GM12873 (cell line): ENCODE data around the gene DCTN2.

ENCODE experiments used
- TF ChIP-seq, protein P1 (sequence below): IDR thresholded peaks from 2 replicates; pipeline ENCODE4 v1.5.1; 2012; ENCODE audit warnings: low read depth, mild to moderate bottlenecking, moderate library complexity, low read length, control low read depth; ENCODE audit not compliant: insufficient read depth; ENCODE audit errors: missing control alignments

The DCTN2 gene

DNA sequence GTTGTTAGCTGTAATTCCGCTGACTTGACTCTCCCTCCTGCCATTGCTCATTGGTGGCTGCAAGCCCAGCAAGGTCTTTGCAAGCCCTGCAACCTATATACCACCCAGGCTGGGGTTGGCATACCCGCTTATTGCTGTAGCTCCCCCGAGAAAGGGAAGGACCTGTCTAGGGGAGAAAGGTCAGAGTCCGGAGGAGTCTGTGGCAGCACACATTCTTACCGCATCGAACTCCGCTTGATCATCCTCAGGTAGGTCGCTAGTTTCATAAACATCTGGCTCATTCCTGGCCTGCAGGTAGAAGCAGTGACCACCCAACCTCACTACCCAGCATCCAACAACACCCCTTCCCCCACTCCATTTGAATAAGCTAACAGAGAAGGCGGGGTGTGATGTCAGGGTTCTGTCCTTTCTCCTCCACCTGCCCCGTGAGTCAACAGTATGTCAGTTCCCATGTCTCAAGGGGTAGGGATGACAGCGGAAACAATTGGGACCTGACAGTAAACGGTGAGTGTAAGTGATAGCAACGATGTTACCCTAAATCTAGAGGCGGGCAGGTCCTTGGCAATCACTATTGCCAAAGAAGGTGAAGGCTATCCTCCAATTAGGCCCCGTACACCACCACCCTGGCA, 1.1 kb downstream of the DCTN2 start:
- TF ChIP-seq, protein P1, sequence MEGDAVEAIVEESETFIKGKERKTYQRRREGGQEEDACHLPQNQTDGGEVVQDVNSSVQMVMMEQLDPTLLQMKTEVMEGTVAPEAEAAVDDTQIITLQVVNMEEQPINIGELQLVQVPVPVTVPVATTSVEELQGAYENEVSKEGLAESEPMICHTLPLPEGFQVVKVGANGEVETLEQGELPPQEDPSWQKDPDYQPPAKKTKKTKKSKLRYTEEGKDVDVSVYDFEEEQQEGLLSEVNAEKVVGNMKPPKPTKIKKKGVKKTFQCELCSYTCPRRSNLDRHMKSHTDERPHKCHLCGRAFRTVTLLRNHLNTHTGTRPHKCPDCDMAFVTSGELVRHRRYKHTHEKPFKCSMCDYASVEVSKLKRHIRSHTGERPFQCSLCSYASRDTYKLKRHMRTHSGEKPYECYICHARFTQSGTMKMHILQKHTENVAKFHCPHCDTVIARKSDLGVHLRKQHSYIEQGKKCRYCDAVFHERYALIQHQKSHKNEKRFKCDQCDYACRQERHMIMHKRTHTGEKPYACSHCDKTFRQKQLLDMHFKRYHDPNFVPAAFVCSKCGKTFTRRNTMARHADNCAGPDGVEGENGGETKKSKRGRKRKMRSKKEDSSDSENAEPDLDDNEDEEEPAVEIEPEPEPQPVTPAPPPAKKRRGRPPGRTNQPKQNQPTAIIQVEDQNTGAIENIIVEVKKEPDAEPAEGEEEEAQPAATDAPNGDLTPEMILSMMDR = no peak

DNA sequence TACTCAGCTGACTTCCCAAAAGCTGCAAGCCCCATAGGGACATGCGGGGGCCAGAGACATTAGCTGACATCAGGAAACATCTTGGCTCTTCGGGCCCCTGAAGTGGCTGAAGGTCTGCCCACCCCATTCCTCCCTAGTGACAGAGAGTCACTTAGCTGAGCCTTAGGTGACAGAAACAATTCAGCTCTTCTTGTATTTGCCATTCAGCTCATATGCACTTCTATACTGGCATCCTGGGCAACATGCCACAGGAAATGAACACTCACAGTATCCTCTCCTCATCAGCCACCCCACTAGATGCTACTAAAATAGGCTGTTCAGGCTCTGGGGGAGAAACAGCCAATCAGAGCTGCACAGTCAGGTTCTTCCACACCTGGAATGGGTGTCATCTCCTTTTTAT, 3.4 kb downstream of the DCTN2 start:
- TF ChIP-seq, protein P1 = no peak

DNA sequence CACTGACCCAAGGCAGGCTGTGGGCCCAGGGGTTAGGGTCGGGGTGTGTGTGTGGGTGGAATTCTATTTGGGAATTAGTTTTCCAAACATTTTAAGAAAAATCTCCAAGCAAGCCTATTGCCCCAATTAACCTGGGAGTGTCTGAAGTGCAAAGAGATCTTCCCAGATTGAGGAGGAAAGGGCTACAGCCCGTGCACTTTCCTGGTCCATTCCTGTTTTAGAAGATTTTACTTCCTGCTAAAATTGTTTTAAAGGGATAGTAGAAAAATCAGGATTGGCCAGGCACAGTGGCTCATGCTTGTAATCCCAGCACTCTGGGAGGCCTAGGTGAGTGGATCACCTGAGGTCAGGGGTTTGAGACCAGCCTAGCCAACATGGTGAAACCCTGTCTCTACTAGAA, 5.3 kb downstream of the DCTN2 start:
- TF ChIP-seq, protein P1 = no peak

DNA sequence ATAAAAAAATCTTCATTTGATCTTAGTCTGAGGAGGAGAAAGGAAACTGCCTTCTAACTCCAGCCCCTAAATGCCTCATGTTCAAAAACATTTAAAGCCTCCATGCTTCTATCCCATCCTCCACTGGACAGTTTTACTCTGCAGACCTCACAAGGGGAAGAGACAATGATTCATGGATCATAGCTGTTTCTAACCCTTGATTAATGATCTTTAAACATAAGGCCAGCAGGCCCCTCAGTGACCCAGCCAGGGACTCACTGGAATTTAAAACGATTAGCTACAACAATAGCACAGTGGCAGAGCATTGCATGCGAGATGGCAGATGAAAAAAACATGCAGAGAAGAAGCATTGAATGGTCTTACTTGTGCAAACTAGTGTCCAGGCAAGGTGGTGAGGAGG, 6.0 kb downstream of the DCTN2 start:
- TF ChIP-seq, protein P1 = no peak

DNA sequence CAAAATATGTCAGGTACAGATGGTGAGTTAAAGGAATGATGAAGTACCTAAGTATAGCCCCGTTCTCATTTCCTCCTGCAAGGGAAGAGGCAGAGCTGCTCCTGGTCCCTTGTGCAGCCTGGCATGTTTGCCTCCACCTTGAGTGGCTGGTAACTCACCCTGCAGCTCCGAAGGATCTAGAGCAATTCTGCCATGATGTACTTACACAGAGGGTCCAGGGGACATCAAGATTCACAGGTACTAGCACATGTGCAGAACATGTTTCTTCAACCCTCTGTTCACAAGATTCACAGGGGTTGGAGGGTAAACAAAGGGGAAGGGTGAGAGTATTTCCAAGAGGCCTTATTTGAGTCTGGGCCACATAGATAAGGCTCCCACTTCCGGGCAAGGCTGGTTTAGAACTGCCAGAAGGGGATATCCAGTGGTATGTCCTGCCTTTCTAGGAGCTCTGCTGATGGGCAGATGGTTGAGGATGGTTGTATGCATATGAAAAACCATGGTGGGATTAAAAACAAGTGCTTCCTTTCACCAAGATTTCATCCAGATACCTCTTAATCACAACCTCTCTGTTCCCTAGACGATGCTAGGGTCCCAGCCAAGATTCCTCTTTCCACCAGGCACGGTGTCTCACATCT, 7.7 kb downstream of the DCTN2 start:
- TF ChIP-seq, protein P1 = no peak

DNA sequence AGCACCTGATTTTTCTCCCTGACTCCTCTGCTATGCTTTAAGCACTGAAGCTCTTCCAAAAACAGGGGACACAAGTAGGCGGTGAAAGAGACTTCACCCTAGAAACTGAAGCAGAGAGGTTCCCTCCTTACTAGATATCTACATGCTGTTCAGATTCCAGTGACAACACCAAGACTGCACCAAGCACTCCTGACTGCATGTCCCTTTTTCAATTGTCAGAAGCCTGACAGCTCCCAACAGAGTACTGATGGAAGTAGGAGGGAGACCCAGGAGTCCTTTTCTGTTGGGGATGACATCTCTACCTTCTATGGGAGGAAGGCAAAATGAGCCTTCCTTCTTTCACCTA, 10.4 kb downstream of the DCTN2 start:
- TF ChIP-seq, protein P1 = no peak

DNA sequence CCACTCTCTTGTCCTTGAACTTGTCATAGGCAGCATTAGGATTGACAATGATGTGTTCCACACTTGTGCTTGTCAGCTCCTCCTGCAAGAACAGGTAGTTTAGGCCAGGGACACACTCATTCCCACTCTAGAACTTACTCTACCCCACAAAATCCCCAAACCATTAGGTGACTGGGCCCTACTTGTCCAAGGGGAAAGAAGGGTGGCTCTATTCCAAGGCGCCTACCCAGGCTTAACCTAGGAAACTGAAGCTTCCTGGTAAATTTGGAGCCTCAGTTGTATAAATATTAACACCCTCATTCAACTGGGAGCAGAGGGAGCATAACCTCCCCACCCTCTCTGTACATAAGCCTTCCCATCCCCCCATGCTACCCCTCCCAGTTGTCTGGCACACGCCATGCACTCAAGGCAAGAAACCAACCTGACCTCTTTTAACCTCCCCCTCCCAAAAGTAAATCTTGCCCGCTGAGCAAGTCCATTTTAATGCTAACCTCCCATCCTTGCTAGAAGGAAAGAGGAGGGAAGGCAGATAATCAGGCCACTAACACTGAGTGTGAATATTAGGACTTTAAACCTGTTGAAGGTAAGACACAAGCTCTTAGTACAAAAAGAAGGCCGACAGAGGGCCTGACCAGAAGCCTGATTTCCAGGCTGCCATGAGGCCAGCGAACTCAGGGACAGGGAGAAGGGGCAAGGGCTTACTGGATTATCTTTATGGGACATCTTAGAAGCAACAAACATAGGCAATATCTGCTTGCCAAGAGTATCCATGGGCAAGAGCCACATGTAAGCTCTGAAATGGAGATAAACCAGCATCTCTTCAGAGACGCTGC, 11.0 kb downstream of the DCTN2 start:
- TF ChIP-seq, protein P1 = no peak
